Stimulated activated CD8-positive, alpha-beta memory T cell treated with anti-CD3 and anti-CD28 coated beads, Interleukin-12 subunit alpha, Interleukin-12 subunit beta, amount 100 ng/mL, for 24 hours (primary cell): ENCODE data around the gene FAM180A.

ENCODE experiments used
- DNase-seq: peaks from one replicate; pipeline ENCODE4 v3.0.0-alpha.2; 2020; ENCODE audit errors: extremely low read depth

FAM180A gene

GRCh38 chr7:135683609-135684008 is 65.0 kb downstream of the FAM180A start:
- DNase-seq = no peak

- DNase-seq = no peak
Measured at GRCh38 chr7:135682191-135682590, 66.4 kb downstream of the FAM180A start.

DNA sequence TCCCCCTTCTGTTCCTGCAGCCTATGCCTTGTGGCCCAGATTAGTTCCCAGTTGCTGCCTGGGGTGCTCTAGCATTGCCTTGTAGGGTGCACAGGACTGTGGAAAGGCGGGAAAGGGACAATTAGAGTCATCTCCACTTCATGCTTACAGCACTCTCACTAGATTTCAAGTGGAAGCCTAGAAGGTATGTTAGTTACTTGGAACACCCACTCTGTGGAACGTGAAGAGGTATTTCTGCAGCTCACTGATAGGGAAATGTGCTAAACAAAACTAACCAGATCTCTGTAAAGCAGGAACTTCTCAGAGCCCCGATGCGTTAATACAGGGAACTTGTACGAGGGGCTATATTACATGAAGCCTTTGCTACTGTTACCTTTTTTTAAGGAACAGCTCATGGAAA is 66.9 kb downstream of the FAM180A start:
- no peak for DNase-seq
